Kidney epithelial cell (primary cell): ENCODE data around the gene ATP6V1G1. TPM values are rescaled to one million over a fixed set of nuclear protein-coding genes. Genes with fewer than 3 reads are reported as not detected.

Experiments used
- DNase-seq: peaks from one replicate; pipeline ENCODE4 v3.0.0-alpha.2; 2010; ENCODE audit warnings: low read depth
- H3K27me3 ChIP-seq: 2 replicates; pipeline ENCODE4 v1.6.0; 2011; ENCODE audit warnings: low read length; ENCODE audit not compliant: control insufficient read depth, insufficient read depth
- H3K36me3 ChIP-seq: 2 replicates; pipeline ENCODE4 v1.5.1; 2011; ENCODE audit warnings: low read length; ENCODE audit not compliant: control insufficient read depth, insufficient read depth
- H3K4me3 ChIP-seq: 2 replicates; pipeline ENCODE4 v1.5.1; 2011; ENCODE audit warnings: low read depth, mild to moderate bottlenecking, control low read depth, low read length
- total RNA-seq: library from RNA; depleted of rRNA; stranded (reverse); fragments of >200 nt; gene quantifications from 2 replicates; pipeline ENCODE4 v1.2.3, GENCODE V29; 2015
- TF ChIP-seq, protein P1 (sequence below): IDR thresholded peaks from 2 replicates; pipeline ENCODE4 v1.5.1; 2011; ENCODE audit warnings: mild to moderate bottlenecking, moderate library complexity, low read length, control low read depth, inconsistent platforms; ENCODE audit not compliant: insufficient read depth, poor library complexity, severe bottlenecking

Gene ATP6V1G1
- total RNA-seq, 1 donor from 2014 or later: 392 TPM

- TF ChIP-seq, protein P1, sequence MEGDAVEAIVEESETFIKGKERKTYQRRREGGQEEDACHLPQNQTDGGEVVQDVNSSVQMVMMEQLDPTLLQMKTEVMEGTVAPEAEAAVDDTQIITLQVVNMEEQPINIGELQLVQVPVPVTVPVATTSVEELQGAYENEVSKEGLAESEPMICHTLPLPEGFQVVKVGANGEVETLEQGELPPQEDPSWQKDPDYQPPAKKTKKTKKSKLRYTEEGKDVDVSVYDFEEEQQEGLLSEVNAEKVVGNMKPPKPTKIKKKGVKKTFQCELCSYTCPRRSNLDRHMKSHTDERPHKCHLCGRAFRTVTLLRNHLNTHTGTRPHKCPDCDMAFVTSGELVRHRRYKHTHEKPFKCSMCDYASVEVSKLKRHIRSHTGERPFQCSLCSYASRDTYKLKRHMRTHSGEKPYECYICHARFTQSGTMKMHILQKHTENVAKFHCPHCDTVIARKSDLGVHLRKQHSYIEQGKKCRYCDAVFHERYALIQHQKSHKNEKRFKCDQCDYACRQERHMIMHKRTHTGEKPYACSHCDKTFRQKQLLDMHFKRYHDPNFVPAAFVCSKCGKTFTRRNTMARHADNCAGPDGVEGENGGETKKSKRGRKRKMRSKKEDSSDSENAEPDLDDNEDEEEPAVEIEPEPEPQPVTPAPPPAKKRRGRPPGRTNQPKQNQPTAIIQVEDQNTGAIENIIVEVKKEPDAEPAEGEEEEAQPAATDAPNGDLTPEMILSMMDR: no peak
- no peak for DNase-seq
- no peaks in the 10 kb centered on the region for H3K27me3 ChIP-seq
- H3K36me3 ChIP-seq: no peaks in the 10 kb centered on the region
- H3K4me3 ChIP-seq: no peak overlapping the region
These were observed 25.5 kb downstream of the ATP6V1G1 start for GRCh38 chr9:114613087-114613486.

DNA sequence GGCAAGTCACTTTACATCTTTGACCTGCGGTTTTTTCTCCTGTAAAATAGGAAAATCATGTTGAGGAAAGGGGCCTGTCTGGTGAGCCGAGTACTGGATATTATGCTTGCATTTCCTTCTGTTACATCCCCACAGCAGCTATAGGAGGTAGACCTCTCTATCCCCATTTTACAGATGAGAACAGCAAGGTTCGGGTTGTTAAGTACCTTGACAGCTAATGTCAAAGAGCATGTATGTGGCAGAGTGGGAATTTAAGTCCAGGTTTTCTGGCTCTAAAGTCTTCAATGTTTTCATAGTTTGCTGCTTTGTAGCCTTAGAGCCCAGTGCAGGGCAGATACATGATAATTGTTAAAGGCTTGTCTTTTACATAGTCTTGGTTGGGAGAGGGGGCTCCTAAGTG, 26.4 kb downstream of the ATP6V1G1 start:
- H3K36me3 ChIP-seq: no peaks in the 10 kb centered on the region
- H3K27me3 ChIP-seq: no peaks in the 10 kb centered on the region
- DNase-seq: no peak
- TF ChIP-seq, protein P1: no peak
- H3K4me3 ChIP-seq: no peak overlapping the region

DNA sequence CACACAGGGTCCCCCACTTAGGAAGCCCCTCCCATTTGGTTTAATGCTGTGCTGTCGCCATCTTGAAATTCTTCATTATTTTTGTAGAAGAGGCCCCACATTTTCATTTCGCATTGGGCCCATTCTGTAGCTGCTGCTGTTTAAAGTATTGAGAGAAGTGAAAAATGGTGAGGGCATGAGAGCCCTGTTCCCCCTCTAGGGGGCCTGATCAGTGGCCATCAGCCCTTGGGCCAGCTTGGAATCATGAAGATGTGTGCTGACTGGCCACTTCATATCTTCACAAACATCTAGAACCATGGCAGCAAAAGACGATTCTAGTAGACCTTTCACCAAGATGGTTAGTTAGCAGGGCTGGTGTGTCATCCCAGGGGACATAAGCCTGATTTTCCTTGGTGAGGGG, 26.8 kb downstream of the ATP6V1G1 start:
- TF ChIP-seq, protein P1: no peak
- no peaks in the 10 kb centered on the region for H3K27me3 ChIP-seq
- H3K4me3 ChIP-seq: no peak overlapping the region
- no peak for DNase-seq
- no peaks in the 10 kb centered on the region for H3K36me3 ChIP-seq

DNA sequence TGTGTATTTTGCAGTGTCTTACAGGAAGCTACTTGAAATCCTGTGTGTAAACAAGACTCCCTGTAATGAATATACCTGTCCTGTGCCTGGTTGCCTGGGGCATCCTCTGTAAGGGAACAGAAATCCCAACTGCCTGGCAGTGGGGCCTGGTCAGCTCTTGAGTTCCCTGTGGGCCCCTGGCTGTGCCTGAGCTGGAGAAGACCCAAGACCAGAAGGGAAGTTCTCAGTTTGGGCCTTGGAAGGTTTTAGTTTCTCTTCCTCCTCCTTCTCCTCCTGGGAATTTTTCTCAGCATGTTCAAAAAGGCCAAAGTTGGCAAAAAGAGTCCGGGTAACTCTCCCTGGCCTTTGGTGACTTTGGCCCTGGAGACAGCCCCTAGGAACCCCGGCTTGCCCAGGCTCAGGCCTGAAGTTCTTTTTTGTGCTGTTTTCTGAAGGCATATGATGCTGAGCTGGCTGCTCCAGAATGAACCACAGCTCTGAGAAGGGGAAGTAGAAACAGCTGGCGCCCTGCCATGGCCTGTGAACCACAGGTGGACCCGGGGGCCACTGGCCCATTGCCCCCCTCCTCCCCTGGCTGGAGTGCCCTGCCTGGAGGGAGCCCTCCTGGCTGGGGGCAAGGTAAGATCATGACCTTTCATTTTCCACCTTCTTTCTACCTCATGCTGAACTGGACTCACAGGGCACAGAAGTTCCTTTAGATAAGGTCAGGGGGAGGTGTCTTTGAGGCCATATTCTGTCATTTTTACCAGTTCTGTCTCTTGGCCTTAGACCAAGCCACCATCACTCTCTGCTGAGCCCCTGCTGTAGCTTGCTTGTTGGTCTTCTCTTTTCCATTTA, 29.3 kb downstream of the ATP6V1G1 start:
- Histone ChIP-seq H3K4me3 (no peak overlapping the region), H3K36me3 (no peaks in the 10 kb centered on the region), H3K27me3 (no peaks in the 10 kb centered on the region)
- no peak for DNase-seq
- TF ChIP-seq, protein P1: no peak

- Histone ChIP-seq H3K36me3 (no peaks in the 10 kb centered on the region), H3K27me3 (no peaks in the 10 kb centered on the region), H3K4me3 (no peak overlapping the region)
- TF ChIP-seq, protein P1: no peak
- DNase-seq: no peak
These were observed 31.7 kb downstream of the ATP6V1G1 start for GRCh38 chr9:114619191-114619761.
